GM23248 (cell line): ENCODE data around the gene COL28A1.

Experiments used
- EZH2 ChIP-seq: fragments of 200-600 bp; sonication (generic); IDR thresholded peaks from 2 replicates; pipeline ENCODE4 v1.6.1; 2018; ENCODE audit warnings: antibody characterized with exemption, mild to moderate bottlenecking; ENCODE audit not compliant: insufficient read depth, poor library complexity, severe bottlenecking
- EZH2phosphoT487 ChIP-seq: fragments of 200-600 bp; sonication (generic); IDR thresholded peaks from 2 replicates; pipeline ENCODE4 v1.6.1; 2018; ENCODE audit warnings: antibody characterized with exemption, moderate library complexity, mild to moderate bottlenecking, low read depth; ENCODE audit not compliant: insufficient read depth

- TF ChIP-seq EZH2 (no peak), EZH2phosphoT487 (no peak)
Observed at GRCh38 chr7:7522421-7522820, 13.3 kb downstream of the COL28A1 start.
